ENCODE measurements around the gene SCML1.
"Not testable (repeated sequence)": the region's sequence is repeated elsewhere in the genome, so short reads cannot be mapped to it uniquely, and the experiment has no call there.

Gene SCML1

GRCh38 chrX:17738737-17739535 lies 1.6 kb downstream of the SCML1 start:
- DNase-seq (ENCODE audit: low read depth in 2 of 2), result no peak

GRCh38 chrX:17740137-17741122 lies 3.1 kb downstream of the SCML1 start:
- no peak for DNase-seq (ENCODE audit: low read depth in 2 of 2)

- no peak for DNase-seq (ENCODE audit: low read depth in 2 of 2)
Observed at GRCh38 chrX:17741123-17741511, 3.8 kb downstream of the SCML1 start.

DNA sequence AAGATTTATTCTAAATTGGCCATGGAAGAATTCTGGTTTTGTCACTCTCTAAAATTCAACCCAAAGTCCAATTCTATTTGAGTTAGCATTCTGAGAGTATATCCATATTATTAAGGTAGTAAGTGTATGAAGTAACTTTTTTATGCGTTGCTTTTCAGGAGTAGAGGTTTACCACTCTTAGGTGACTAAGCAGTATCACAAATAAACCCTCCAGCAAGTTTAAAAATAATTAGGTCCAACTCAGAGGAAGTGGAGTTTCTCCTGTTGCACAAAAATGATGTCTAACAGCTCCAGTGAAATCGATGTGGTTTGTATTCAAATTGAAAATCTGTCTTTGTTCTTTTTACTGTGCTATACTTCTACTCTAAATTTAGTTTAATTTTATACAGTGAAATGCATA lies 6.6 kb downstream of the SCML1 start:
- no peak for DNase-seq (ENCODE audit: low read depth in 2 of 2)

GRCh38 chrX:17744896-17745523 lies 7.7 kb downstream of the SCML1 start:
- no peak for DNase-seq (ENCODE audit: low read depth in 2 of 2)

GRCh38 chrX:17747692-17748091 lies 10.4 kb downstream of the SCML1 start:
- no peak for DNase-seq (ENCODE audit: low read depth in 2 of 2)

DNA sequence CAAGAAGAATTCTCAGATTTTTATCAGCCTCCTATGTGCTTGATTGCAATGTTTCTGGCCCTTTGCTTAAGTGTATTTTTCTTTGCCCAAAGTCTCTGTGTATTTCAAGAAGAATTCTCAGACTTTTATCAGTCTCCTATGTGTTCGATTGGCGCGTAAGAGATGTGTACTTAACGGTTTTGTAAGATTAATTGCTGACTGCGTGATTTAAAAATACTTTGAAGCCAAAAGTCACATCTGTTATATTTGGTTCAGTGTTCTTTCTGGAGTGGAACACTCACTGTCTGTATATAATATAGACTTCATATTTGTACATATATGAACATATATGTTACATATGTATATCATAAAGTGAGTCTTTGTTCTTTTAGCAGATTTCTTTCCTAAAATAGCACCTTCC lies 11.4 kb downstream of the SCML1 start:
- DNase-seq (ENCODE audit: low read depth in 2 of 2), result no peak

GRCh38 chrX:17750436-17750835 lies 13.1 kb downstream of the SCML1 start:
- no peak for DNase-seq (ENCODE audit: low read depth in 2 of 2)

DNA sequence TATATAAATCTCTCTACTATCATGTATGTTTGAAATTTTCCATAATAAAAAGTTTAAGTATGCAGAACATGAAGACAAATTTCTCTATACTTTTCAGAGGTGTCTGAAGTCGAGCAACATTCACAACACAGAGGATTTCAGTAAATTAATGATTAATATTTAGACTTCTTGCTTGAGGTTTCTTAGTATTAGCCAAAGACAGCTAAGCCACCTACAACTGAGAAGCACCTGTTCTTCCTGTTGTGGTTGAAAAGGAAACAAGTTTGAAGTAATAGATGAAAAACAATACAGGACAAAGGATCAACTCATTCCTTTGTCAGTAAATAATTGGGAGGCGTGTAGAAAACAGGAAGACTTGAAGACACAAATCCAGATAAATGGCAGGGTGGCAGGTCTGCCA lies 21.1 kb downstream of the SCML1 start:
- no peak for DNase-seq (ENCODE audit: low read depth in 2 of 2)

- DNase-seq (ENCODE audit: low read depth in 2 of 2), result no peak
Observed at GRCh38 chrX:17759990-17760389, 22.7 kb downstream of the SCML1 start.

GRCh38 chrX:17767734-17768133 lies 30.4 kb downstream of the SCML1 start:
- DNase-seq (ENCODE audit: low read depth in 2 of 2), result no peak

DNA sequence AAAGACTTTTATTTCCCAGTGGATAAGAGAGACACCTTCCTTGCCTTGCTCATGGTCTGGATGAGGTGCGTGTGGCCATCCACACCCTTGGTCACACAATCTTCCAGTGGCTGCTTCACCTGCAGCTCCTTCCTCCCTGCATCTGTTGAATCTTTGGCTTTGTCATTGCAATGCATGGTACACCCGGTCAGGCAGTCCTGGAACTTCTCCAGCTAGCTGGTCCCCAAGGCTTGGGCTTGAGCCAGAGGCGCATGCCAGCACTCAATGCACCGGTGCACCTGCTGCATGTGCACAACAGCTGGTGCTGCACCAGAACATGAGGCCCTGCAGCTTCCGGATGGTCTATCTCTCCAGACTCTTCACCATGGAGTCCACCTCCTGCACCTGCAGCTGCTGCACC lies 31.7 kb downstream of the SCML1 start:
- DNase-seq (ENCODE audit: low read depth in 2 of 2), result no peak

GRCh38 chrX:17769701-17770269 lies 32.5 kb downstream of the SCML1 start:
- DNase-seq (ENCODE audit: low read depth in 2 of 2), result no peak

DNA sequence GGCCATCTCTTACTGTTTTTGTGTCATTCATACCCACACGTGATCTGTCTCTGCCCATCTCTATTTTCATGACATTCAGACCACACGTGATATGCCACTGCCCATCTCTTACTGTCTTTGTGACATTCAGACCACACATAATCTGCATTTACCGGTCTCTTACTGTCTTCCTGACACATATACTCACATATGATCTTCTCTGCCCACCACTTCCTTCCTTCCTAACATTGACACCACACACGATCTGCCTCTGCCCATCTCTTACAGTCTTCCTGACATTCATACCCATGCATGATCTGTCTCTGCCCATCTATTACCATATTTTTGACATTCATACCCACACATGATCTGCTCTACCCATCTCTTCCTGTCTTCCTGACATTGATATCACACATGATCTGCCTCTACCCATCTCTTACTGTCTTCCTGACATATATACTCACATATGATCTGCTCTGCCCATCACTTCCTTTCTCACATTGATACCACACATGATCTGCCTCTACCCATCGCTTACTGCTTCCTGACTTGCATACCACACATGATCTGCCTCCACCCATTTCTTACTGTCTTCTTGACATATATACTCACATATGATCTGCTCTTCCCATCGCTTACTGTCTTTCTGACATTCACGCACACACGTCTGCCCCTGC lies 36.1 kb downstream of the SCML1 start:
- DNase-seq (ENCODE audit: low read depth in 2 of 2), result no peak

DNA sequence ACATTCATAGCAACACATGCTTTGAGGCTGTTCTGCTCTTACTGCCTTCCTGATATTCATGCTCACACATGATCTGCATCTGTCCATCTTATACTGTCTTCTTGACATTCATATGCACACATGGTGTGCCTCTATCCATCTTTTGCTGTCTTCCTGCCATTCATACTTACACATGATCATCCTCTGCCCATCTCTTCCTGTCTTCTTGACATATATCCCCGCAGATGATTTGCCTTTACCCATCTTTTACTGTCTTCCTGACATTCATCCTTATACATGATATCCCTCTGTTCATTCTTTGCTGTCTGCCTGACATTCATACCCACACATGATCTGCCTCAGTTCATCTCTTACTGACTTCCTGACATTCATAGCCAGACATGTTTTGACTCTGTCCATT lies 36.8 kb downstream of the SCML1 start:
- no peak for DNase-seq (ENCODE audit: low read depth in 2 of 2)

GRCh38 chrX:17778997-17779396 lies 41.7 kb downstream of the SCML1 start:
- DNase-seq (ENCODE audit: low read depth in 2 of 2), result no peak

- DNase-seq (ENCODE audit: low read depth in 2 of 2), result no peak
Observed at GRCh38 chrX:17779434-17779833, 42.1 kb downstream of the SCML1 start.

DNA sequence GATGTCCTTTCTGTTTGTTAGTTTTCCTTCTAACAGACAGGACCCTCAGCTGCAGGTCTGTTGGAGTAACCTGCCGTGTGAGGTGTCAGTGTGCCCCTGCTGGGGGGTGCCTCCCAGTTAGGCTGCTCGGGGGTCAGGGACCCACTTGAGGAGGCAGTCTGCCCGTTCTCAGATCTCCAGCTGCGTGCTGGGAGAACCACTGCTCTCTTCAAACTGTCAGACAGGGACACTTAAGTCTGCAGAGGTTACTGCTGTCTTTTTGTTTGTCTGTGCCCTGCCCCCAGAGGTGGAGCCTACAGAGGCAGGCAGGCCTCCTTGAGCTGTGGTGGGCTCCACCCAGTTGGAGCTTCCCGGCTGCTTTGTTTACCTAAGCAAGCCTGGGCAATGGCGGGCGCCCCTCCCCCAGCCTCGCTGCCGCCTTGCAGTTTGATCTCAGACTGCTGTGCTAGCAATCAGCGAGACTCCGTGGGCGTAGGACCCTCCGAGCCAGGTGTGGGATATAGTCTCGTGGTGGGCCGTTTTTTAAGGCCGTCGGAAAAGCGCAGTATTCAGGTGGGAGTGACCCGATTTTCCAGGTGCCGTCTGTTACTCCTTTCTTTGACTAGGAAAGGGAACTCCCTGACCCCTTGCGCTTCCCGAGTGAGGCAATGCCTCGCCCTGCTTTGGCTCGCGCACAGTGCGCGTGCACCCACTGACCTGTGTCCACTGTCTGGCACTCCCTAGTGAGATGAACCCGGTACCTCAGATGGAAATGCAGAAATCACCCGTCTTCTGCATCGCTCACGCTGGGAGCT lies 49.5 kb downstream of the SCML1 start:
- not testable (repeated sequence) for DNase-seq (ENCODE audit: low read depth in 2 of 2)

DNA sequence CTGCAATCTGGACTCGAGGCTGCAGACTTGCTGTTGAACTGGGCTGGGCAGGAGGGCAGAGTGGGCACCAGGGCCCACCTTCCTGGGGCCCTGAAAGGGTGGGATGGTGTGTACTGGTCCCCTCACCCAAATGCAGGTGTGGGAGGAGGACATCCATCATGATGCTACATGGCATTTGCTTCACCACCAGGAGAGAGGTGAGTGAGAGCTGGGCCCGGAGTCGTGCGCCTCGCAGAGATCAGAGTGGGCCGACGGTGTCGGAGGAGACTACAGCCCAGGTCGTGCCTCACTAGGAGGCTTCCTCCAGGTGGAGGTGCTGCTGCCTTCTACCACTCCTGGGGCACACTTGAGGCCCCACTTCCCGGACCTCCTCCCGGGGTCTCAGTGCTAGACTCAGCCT lies 50.3 kb downstream of the SCML1 start:
- DNase-seq (ENCODE audit: low read depth in 2 of 2), result no peak

DNA sequence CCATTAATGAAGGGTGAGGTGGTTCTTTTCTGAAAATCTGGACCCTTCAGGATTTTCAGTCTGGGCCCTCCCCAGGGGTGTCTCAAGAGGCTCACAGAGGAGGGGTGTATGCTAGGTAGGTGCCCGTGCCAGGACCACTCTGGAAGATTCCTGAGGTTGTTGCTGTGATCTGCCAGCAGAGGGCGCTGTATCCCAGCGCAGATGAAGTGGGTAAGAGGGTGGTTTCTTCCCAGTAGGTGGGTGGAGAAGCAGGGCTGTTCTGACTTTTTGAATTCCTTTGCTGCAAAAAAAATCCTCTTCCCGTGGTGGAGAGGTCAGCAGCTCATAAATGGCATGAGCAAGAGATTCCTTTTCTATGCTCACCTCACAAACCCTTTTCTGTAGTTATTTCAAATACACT lies 51.1 kb downstream of the SCML1 start:
- no peak for DNase-seq (ENCODE audit: low read depth in 2 of 2)
